Fibroblast of peridontal ligament (primary cell): ENCODE data around the gene OR10A2.
"Not testable (repeated sequence)": the region's sequence is repeated elsewhere in the genome, so short reads cannot be mapped to it uniquely, and the experiment has no call there.

Experiments
- DNase-seq: peaks from one replicate; pipeline ENCODE4 v3.0.0-alpha.2; 2010; ENCODE audit errors: extremely low read depth

The OR10A2 gene

GRCh38 chr11:6862961-6863360 is at the start of gene OR10A2:
OR10A2 (plus strand) TSS chr11:6863057; CDS start chr11:6869755, 6,698 bp downstream.
- DNase-seq: peak; percentile 16

- no peak for DNase-seq
Measured at GRCh38 chr11:6813656-6814055, 49.2 kb upstream of the OR10A2 start.

- DNase-seq: no peak
Measured at GRCh38 chr11:6817694-6818093, 45.2 kb upstream of the OR10A2 start.

- no peak for DNase-seq
Measured at GRCh38 chr11:6818967-6819366, 43.9 kb upstream of the OR10A2 start.

- no peak for DNase-seq
Measured at GRCh38 chr11:6824136-6824823, 38.6 kb upstream of the OR10A2 start.

- DNase-seq: no peak
Measured at GRCh38 chr11:6825231-6825744, 37.6 kb upstream of the OR10A2 start.

GRCh38 chr11:6828103-6828502 is 34.8 kb upstream of the OR10A2 start:
- no peak for DNase-seq

GRCh38 chr11:6833356-6833755 is 29.5 kb upstream of the OR10A2 start:
- no peak for DNase-seq

GRCh38 chr11:6834021-6834420 is 28.8 kb upstream of the OR10A2 start:
- no peak for DNase-seq

- no peak for DNase-seq
Measured at GRCh38 chr11:6841694-6842093, 21.2 kb upstream of the OR10A2 start.

- DNase-seq: no peak
Measured at GRCh38 chr11:6843670-6844069, 19.2 kb upstream of the OR10A2 start.

GRCh38 chr11:6844356-6844755 is 18.5 kb upstream of the OR10A2 start:
- DNase-seq: no peak

GRCh38 chr11:6845383-6845782 is 17.5 kb upstream of the OR10A2 start, which contains the start of gene OR10A5:
OR10A5 (plus strand) TSS chr11:6845683; CDS start chr11:6845683, 0 bp downstream.
- DNase-seq: no peak

- no peak for DNase-seq
Measured at GRCh38 chr11:6850526-6850925, 12.3 kb upstream of the OR10A2 start.

GRCh38 chr11:6854801-6855200 is 8.1 kb upstream of the OR10A2 start:
- not testable (repeated sequence) for DNase-seq

GRCh38 chr11:6855971-6856541 is 6.8 kb upstream of the OR10A2 start:
- peak; percentile 28 for DNase-seq

- DNase-seq: peak; percentile 31
Measured at GRCh38 chr11:6856871-6857270, 6.0 kb upstream of the OR10A2 start.

- peak; percentile 47 for DNase-seq
Measured at GRCh38 chr11:6864438-6864837, 1.6 kb downstream of the OR10A2 start.

- DNase-seq: no peak
Measured at GRCh38 chr11:6871278-6871677, 8.4 kb downstream of the OR10A2 start.

- no peak for DNase-seq
Measured at GRCh38 chr11:6875761-6876160, 12.9 kb downstream of the OR10A2 start.

- no peak for DNase-seq
Measured at GRCh38 chr11:6876325-6876724, 13.5 kb downstream of the OR10A2 start, which contains the start of gene OR10A4. OR10A4 (plus strand) TSS chr11:6876625; CDS start chr11:6876648, 23 bp downstream.

GRCh38 chr11:6876914-6877313 is 14.1 kb downstream of the OR10A2 start:
- no peak for DNase-seq

GRCh38 chr11:6882751-6883150 is 19.9 kb downstream of the OR10A2 start:
- no peak for DNase-seq
